Measurements from ENCODE around the gene TARS2. TPM values are rescaled to one million over a fixed set of nuclear protein-coding genes. Genes with fewer than 3 reads are reported as not detected.
A peak's percentile ranks its signal among the peaks of the same experiment; 100 is the strongest.

TARS2 gene
- polyA plus RNA-seq, 2 of the 4 experiments (the other 2 are of a cell fraction) = 19.4 to 21.6 TPM

GRCh38 chr1:150536836-150537731 is 49.9 kb downstream of the TARS2 start:
- Histone ChIP-seq H3K9me3 (no peaks in the 10 kb centered on the region), H3K27ac (peak overlapping the region in 1 of 2 experiments; percentile 73; a peak in 3 of 6 replicates), H3K4me1 (peaks cover 37% of the 10 kb centered on the region), H3K4me2 (no peak overlapping the region), H3K4me3 (no peak overlapping the region)
- no peak for TF ChIP-seq MAFK (IDR thresholded peaks at IDR 0.05; ENCODE audit: partially characterized antibody)
- TF ChIP-seq, protein P1, sequence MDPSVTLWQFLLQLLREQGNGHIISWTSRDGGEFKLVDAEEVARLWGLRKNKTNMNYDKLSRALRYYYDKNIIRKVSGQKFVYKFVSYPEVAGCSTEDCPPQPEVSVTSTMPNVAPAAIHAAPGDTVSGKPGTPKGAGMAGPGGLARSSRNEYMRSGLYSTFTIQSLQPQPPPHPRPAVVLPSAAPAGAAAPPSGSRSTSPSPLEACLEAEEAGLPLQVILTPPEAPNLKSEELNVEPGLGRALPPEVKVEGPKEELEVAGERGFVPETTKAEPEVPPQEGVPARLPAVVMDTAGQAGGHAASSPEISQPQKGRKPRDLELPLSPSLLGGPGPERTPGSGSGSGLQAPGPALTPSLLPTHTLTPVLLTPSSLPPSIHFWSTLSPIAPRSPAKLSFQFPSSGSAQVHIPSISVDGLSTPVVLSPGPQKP (IDR thresholded peaks at IDR 0.05; ENCODE audit: low read depth, low read length) = no peak
- no peak for TF ChIP-seq FOSB (CRISPR knock-in tag; IDR thresholded peaks at IDR 0.05)
- TF ChIP-seq, protein P2, sequence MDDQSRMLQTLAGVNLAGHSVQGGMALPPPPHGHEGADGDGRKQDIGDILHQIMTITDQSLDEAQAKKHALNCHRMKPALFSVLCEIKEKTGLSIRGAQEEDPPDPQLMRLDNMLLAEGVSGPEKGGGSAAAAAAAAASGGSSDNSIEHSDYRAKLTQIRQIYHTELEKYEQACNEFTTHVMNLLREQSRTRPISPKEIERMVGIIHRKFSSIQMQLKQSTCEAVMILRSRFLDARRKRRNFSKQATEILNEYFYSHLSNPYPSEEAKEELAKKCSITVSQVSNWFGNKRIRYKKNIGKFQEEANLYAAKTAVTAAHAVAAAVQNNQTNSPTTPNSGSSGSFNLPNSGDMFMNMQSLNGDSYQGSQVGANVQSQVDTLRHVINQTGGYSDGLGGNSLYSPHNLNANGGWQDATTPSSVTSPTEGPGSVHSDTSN (IDR thresholded peaks at IDR 0.05) = no peak
- ATAC-seq (no peak; a peak in 2 of 6 replicates), FAIRE-seq (no peak), DNase-seq (ENCODE audit: low read depth in 1 of 2, low spot score in 1 of 2) (no peak)
- WGBS (ENCODE audit: missing lambda C conversion rate) = 87% methylated on average over 12 of the region's 12 CpGs
- ChIA-PET CTCF (interaction anchor here (0.8 to 1.9 kb wide), 6 partner anchors 9 to 79 kb away, joined by 3 to 9 read pairs (median 3); no protein-coding TSS in a partner anchor), POLR2A (interaction anchor here (0.8 to 0.9 kb wide), 2 partner anchors 12 to 43 kb away, joined by 3 to 5 read pairs; partner anchors contain the start of gene MCL1)

DNA sequence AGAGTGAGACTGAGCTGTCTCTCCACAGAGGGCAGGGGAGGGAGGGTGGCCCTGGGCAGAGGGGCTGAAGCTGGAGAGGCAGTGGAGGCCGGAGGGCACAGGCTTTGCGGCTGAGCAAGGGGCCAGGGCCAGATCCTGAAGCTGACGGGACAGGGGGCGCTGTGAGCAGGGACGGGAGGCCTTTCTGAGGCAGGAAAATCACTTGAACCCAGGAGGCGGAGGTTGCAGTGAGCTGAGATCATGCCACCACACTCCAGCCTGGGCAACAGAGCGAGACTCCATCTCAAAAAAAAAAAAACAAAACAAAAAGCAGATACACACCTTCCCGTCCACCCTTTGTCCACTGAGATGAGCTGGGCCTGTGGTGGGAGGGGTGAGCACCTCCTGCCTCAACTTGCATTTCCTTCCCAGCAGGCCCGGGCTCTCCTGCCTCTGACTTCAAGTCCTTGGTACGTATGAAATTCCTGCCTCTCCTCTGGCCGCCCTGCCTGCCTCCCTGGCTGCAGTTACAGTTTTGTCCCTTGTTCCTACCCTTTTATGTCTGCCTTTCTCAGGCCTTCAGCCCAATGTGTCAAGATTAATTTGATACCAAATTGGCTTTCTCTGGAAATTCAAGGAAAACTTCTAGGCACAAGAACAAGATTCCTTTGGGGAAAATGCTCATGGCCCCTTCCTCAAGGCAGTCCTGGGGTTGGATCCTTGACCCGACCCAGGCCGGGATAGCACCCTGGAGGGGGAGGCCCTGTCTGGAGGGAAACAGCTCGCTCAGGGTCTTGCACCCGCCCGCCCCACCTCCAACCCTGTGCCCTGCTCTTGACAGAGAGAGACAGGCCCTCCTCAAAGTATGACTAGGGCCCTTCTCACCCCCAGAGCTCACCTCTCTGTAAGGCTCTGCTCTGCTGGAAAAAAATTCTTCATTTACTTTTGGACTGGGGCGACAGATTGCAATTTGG is 50.8 kb downstream of the TARS2 start:
- no peaks in the 10 kb centered on the region for H3K9me3 ChIP-seq
- CTCF ChIA-PET = interaction anchor here (0.6 to 2.5 kb wide), 6 partner anchors 11 to 367 kb away, joined by 3 to 9 read pairs (median 5); partner anchors contain the start of genes ADAMTSL4 and FALEC
- peak; percentile 52 to 59; a peak in 5 of 6 replicates for ATAC-seq

More for the DNA sequence above, 50.8 kb downstream of the TARS2 start:
- Histone ChIP-seq H3K27ac (peak overlapping the region in 1 of 2 experiments; percentile 73; a peak in 3 of 6 replicates), H3K4me3 (no peak overlapping the region), H3K4me2 (no peak overlapping the region), H3K4me1 (peaks cover 27% of the 10 kb centered on the region)
- POLR2A ChIA-PET = no interaction called here
- no peak for DNase-seq (ENCODE audit: low read depth in 1 of 2, low spot score in 1 of 2)
- 74% methylated on average over 15 of the region's 17 CpGs for WGBS (ENCODE audit: missing lambda C conversion rate)
- no peak for FAIRE-seq
- TF ChIP-seq HMGXB4 (CRISPR knock-in tag; IDR thresholded peaks at IDR 0.05; ENCODE audit: borderline replicate concordance) (no peak), CHD4 (IDR thresholded peaks at IDR 0.05; ENCODE audit: borderline replicate concordance) (no peak), EHF (CRISPR knock-in tag; IDR thresholded peaks at IDR 0.05) (no peak), RARB (CRISPR knock-in tag; IDR thresholded peaks at IDR 0.05) (no peak), PHF8 (IDR thresholded peaks at IDR 0.05; ENCODE audit: borderline replicate concordance, low read depth) (no peak), ZFP36 (IDR thresholded peaks at IDR 0.05; ENCODE audit: borderline replicate concordance, partially characterized antibody) (no peak), POLR2A (IDR thresholded peaks at IDR 0.05; ENCODE audit: low read length) (no peak), SMC3 (IDR thresholded peaks at IDR 0.05) (no peak)
- TF ChIP-seq, protein P2 (IDR thresholded peaks at IDR 0.05) = no peak
- TF ChIP-seq, protein P3, sequence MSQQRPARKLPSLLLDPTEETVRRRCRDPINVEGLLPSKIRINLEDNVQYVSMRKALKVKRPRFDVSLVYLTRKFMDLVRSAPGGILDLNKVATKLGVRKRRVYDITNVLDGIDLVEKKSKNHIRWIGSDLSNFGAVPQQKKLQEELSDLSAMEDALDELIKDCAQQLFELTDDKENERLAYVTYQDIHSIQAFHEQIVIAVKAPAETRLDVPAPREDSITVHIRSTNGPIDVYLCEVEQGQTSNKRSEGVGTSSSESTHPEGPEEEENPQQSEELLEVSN (IDR thresholded peaks at IDR 0.05; ENCODE audit: borderline replicate concordance, low read depth) = no peak
